Measurements from ENCODE around the gene NIFK.

NIFK gene

GRCh38 chr2:121755237-121756111 lies 18.8 kb upstream of the NIFK start, which contains the start of gene TSN:
Gene TSN (plus strand): TSS chr2:121755651. CDS start chr2:121755780, 129 bp downstream.
- Histone ChIP-seq H3K4me1 (no peaks in the 10 kb centered on the region), H3K9me3 (no peaks in the 10 kb centered on the region), H3K27me3 (no peaks in the 10 kb centered on the region)

GRCh38 chr2:121754851-121755236 lies 18.2 kb upstream of the NIFK start:
- TF ChIP-seq CTCF (IDR thresholded peaks at IDR 0.05; ENCODE audit: low read depth, low read length) = no peak
- Histone ChIP-seq H3K4me3 (ENCODE audit: low read depth, low read length) (peak overlapping the region; percentile 67), H3K4me1 (no peaks in the 10 kb centered on the region), H3K9me3 (no peaks in the 10 kb centered on the region), H3K36me3 (no peaks in the 10 kb centered on the region), H3K27me3 (no peaks in the 10 kb centered on the region)
- no peak for DNase-seq

More at GRCh38 chr2:121755237-121756111, 18.8 kb upstream of the NIFK start, which contains the start of gene TSN:
- no peaks in the 10 kb centered on the region for H3K36me3 ChIP-seq
- no peak for TF ChIP-seq CTCF (IDR thresholded peaks at IDR 0.05; ENCODE audit: low read depth, low read length)
- peak within 1 kb of the TSS; percentile 92 for H3K4me3 ChIP-seq (ENCODE audit: low read depth, low read length)
- DNase-seq = peak; percentile 93

GRCh38 chr2:121748202-121748601 lies 11.5 kb upstream of the NIFK start:
- Histone ChIP-seq H3K9me3 (no peaks in the 10 kb centered on the region), H3K36me3 (no peaks in the 10 kb centered on the region), H3K4me1 (no peaks in the 10 kb centered on the region), H3K4me3 (ENCODE audit: low read depth, low read length) (no peak overlapping the region), H3K27me3 (no peaks in the 10 kb centered on the region)
- DNase-seq = peak; percentile 56
- peak; percentile 53 for TF ChIP-seq CTCF (IDR thresholded peaks at IDR 0.05; ENCODE audit: low read depth, low read length)

- Histone ChIP-seq H3K4me3 (ENCODE audit: low read depth, low read length) (no peak overlapping the region), H3K27me3 (no peaks in the 10 kb centered on the region), H3K4me1 (no peaks in the 10 kb centered on the region), H3K9me3 (no peaks in the 10 kb centered on the region), H3K36me3 (no peaks in the 10 kb centered on the region)
- no peak for DNase-seq
- TF ChIP-seq CTCF (IDR thresholded peaks at IDR 0.05; ENCODE audit: low read depth, low read length) = no peak
These were observed 9.4 kb upstream of the NIFK start for GRCh38 chr2:121746071-121746578.

- no peak overlapping the region for H3K4me3 ChIP-seq (ENCODE audit: low read depth, low read length)
- no peak for DNase-seq
- no peaks in the 10 kb centered on the region for H3K4me1 ChIP-seq
- TF ChIP-seq CTCF (IDR thresholded peaks at IDR 0.05; ENCODE audit: low read depth, low read length) = no peak
- no peaks in the 10 kb centered on the region for H3K36me3 ChIP-seq
- H3K27me3 ChIP-seq = no peaks in the 10 kb centered on the region
- H3K9me3 ChIP-seq = no peaks in the 10 kb centered on the region
These were observed 4.8 kb upstream of the NIFK start for GRCh38 chr2:121741450-121741849.

GRCh38 chr2:121740973-121741372 lies 4.3 kb upstream of the NIFK start:
- H3K36me3 ChIP-seq = no peaks in the 10 kb centered on the region
- DNase-seq = no peak
- no peak for TF ChIP-seq CTCF (IDR thresholded peaks at IDR 0.05; ENCODE audit: low read depth, low read length)
- H3K27me3 ChIP-seq = no peaks in the 10 kb centered on the region
- H3K9me3 ChIP-seq = no peaks in the 10 kb centered on the region
- no peaks in the 10 kb centered on the region for H3K4me1 ChIP-seq
- no peak overlapping the region for H3K4me3 ChIP-seq (ENCODE audit: low read depth, low read length)
